ENCODE measurements around the gene GPATCH8.

The GPATCH8 gene

GRCh38 chr17:44451016-44451627 is 52.1 kb downstream of the GPATCH8 start:
- no peak for DNase-seq

DNA sequence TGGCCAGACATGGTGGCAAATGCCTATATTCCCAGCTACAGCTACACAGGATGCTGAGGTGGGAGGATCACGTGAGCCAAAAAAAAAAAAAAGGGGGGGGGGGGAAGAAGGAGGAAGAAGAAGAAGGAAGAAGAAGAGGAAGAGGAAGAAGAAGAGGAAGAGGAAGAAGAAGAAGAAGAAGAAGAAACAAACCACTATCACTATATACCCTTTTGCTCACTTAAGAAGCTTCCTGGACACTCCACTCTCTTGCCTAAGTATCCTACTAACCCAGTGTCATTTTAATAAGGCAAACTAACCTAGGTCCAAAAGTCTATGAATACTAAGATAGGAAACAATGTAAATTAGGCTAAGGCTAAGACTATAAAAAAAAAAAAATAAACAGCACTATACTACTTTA is 54.8 kb downstream of the GPATCH8 start:
- no peak for DNase-seq

GRCh38 chr17:44444735-44445105 is 58.5 kb downstream of the GPATCH8 start:
- no peak for DNase-seq

GRCh38 chr17:44442806-44443205 is 60.4 kb downstream of the GPATCH8 start:
- DNase-seq = no peak

- DNase-seq = no peak
Measured at GRCh38 chr17:44439168-44439567, 64.0 kb downstream of the GPATCH8 start.

- no peak for DNase-seq
Measured at GRCh38 chr17:44438636-44439035, 64.6 kb downstream of the GPATCH8 start.

GRCh38 chr17:44436336-44436735 is 66.9 kb downstream of the GPATCH8 start:
- DNase-seq = no peak

GRCh38 chr17:44432254-44433157 is 70.7 kb downstream of the GPATCH8 start:
- no peak for DNase-seq

DNA sequence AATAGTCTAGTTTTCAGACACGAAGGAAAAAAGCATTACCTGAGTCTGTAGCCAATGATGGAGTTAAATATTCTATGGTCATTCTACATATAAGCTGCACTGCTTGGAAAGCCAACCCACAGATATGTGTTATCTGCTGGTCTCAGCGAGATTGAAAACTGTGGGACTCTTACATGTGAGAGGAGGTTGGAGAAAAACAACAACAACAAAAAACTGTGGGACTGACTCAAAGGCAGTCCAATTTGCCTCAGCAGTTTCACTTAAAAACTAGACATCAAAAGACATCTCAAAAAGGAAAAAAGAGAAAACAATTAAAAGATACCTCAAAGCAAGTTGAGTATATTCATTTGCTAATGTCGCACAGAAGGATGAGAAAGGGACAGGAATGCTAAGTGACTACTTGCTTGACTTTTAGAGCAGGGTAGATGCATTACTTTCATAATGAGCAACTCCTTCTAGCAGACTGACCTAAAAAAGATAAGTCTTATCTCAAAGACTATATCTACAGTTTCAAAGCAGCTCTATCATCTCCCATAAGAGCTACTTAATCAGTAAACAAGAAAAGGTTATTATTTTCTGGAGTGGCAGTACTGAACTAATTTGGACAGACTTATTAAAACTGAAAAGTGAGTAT is 78.3 kb downstream of the GPATCH8 start:
- no peak for DNase-seq

DNA sequence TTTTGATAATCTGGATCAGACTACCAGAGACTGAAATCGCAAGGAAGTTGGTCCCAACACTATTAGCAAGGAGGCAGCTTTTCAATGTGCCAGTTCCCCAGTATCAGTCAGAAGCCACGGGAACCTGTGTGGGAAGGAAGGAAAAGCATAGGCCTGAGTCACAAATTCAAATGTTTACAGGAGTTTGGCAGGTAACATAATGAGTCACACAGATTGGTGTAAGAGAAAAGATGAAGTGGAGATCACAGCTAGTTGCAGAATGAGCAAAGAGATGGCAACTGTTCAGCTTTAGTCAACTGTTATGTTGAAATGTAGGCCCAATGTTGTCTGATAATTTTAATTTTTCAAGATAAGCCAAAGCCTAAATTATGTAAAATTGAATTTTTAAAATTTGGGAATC is 85.7 kb downstream of the GPATCH8 start:
- no peak for DNase-seq

DNA sequence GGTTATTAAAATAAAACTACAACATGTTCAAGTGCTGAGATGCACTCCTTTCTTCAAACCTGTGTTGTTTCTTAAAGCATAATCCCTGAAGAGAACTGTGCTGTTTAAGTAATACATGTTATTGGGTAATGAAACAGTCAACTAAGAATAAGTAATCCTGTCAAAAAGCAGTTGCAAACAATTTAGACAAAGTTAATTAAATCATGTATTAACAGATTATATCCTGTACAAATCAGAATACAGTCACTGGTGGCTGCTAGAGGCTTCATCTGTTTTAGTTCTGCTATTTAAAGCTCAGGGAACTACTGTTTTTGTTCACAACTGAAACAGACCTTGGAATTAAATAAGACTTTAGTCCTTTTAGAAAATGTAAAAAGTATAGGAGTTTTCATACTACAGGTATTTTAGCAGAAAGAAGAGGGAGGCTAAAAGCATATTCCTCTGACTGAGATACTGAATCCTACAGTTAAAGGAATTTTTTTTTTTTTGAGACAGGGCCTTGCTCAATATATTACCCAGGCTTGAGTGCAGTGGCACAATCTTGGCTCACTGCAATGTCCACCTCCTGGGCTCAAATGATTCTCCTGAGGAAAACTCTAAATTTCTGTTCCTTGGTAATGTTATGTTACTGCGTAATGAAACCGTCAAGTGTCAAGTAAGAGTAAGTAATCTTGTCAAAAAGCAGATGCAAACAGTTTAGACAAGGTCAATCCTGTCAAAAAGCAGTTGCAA is 86.5 kb downstream of the GPATCH8 start:
- DNase-seq = no peak

GRCh38 chr17:44414394-44415155 is 88.6 kb downstream of the GPATCH8 start:
- no peak for DNase-seq

GRCh38 chr17:44409309-44410028 is 93.7 kb downstream of the GPATCH8 start:
- no peak for DNase-seq

DNA sequence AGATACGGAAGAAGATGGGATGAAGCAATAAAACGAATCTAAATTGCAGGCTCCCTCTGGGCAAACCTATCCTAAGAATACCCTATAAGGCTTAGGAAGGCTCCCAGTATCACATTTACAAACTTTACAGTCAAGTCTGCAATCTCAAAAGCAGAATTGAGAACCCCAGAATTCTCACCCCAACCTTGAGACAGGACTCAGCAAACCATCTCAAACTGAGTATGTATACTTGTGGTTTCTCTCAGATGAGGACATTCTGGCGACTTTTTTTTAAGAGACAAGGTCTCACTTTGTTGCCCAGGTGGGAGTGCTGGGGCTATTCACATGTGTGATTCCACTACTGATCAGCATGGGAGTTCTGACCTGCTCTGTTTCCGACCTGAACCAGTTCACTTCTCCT is 94.4 kb downstream of the GPATCH8 start:
- DNase-seq = no peak

GRCh38 chr17:44402564-44403172 is 100.5 kb downstream of the GPATCH8 start:
- no peak for DNase-seq

GRCh38 chr17:44400226-44400847 is 102.9 kb downstream of the GPATCH8 start:
- no peak for DNase-seq

GRCh38 chr17:44398692-44399691 is 104.2 kb downstream of the GPATCH8 start:
- DNase-seq = no peak

- no peak for DNase-seq
Measured at GRCh38 chr17:44397479-44398440, 105.4 kb downstream of the GPATCH8 start.
